Measurements from ENCODE around the gene RIN3. TPM values are rescaled to one million over a fixed set of nuclear protein-coding genes. Genes with fewer than 3 reads are reported as not detected.

The RIN3 gene
- total RNA-seq, 1 donor from 2014 or later: 0.22 TPM

GRCh38 chr14:92484132-92484823 is 29.3 kb upstream of the RIN3 start:
- no peaks in the 10 kb centered on the region for H3F3A ChIP-seq (ENCODE audit: low read depth)
- no peaks in the 10 kb centered on the region for H3K79me2 ChIP-seq (ENCODE audit: low read depth)
- no peaks in the 10 kb centered on the region for H3K4me1 ChIP-seq
- no peak overlapping the region for H3K27ac ChIP-seq
- H3K9me3 ChIP-seq (ENCODE audit: low read depth): no peaks in the 10 kb centered on the region
- Mint-ChIP-seq H3K4me1 (peaks cover 15% of the 10 kb centered on the region), H3K4me3 (no peak overlapping the region), H3K27me3 (ENCODE audit: insufficient read depth, low read depth) (peaks cover 10% of the 10 kb centered on the region), H3K36me3 (no peaks in the 10 kb centered on the region), H3K27ac (no peak overlapping the region), H3K9me3 (peaks cover 6% of the 10 kb centered on the region)
- H2AFZ ChIP-seq (replicated peaks): peak overlapping the region; percentile 42
- H3K4me3 ChIP-seq: no peak overlapping the region
- no peak overlapping the region for H3K4me2 ChIP-seq
- H3K27me3 ChIP-seq: no peaks in the 10 kb centered on the region
- no peaks in the 10 kb centered on the region for H4K20me1 ChIP-seq (ENCODE audit: low read depth)
- DNase-seq (ENCODE audit: low spot score): no peak
- no peaks in the 10 kb centered on the region for H3K36me3 ChIP-seq
- no peak overlapping the region for H3K9ac ChIP-seq
- TF ChIP-seq EZH2 (IDR thresholded peaks at IDR 0.05) (no peak), CTCF (IDR thresholded peaks at IDR 0.05) (no peak), EZH2phosphoT487 (IDR thresholded peaks at IDR 0.05) (no peak)

- Mint-ChIP-seq H3K4me3 (no peak overlapping the region), H3K27ac (peak overlapping the region; percentile 1), H3K4me1 (peaks cover 15% of the 10 kb centered on the region), H3K36me3 (no peaks in the 10 kb centered on the region), H3K27me3 (ENCODE audit: insufficient read depth, low read depth) (peaks cover 7% of the 10 kb centered on the region), H3K9me3 (no peaks in the 10 kb centered on the region)
- no peak for DNase-seq (ENCODE audit: low spot score)
- Histone ChIP-seq H3K4me2 (no peak overlapping the region), H3K9me3 (ENCODE audit: low read depth) (no peaks in the 10 kb centered on the region), H3K9ac (no peak overlapping the region), H2AFZ (replicated peaks) (no peak overlapping the region), H3F3A (ENCODE audit: low read depth) (no peaks in the 10 kb centered on the region), H3K36me3 (no peaks in the 10 kb centered on the region), H3K4me3 (no peak overlapping the region), H3K4me1 (no peaks in the 10 kb centered on the region), H3K79me2 (ENCODE audit: low read depth) (no peaks in the 10 kb centered on the region), H4K20me1 (ENCODE audit: low read depth) (no peaks in the 10 kb centered on the region), H3K27me3 (no peaks in the 10 kb centered on the region), H3K27ac (no peak overlapping the region)
- TF ChIP-seq CTCF (IDR thresholded peaks at IDR 0.05) (no peak), EZH2 (IDR thresholded peaks at IDR 0.05) (no peak), EZH2phosphoT487 (IDR thresholded peaks at IDR 0.05) (no peak)
These were observed 26.7 kb upstream of the RIN3 start for GRCh38 chr14:92486881-92487280.

- Histone ChIP-seq H3F3A (ENCODE audit: low read depth) (no peaks in the 10 kb centered on the region), H3K4me3 (no peak overlapping the region), H3K9me3 (ENCODE audit: low read depth) (no peaks in the 10 kb centered on the region), H3K4me1 (no peaks in the 10 kb centered on the region), H3K27ac (no peak overlapping the region), H3K36me3 (no peaks in the 10 kb centered on the region), H3K4me2 (no peak overlapping the region), H3K27me3 (no peaks in the 10 kb centered on the region), H3K79me2 (ENCODE audit: low read depth) (no peaks in the 10 kb centered on the region), H4K20me1 (ENCODE audit: low read depth) (no peaks in the 10 kb centered on the region), H3K9ac (no peak overlapping the region), H2AFZ (replicated peaks) (no peak overlapping the region)
- Mint-ChIP-seq H3K4me1 (peaks cover 15% of the 10 kb centered on the region), H3K27me3 (ENCODE audit: insufficient read depth, low read depth) (peaks cover 8% of the 10 kb centered on the region), H3K9me3 (no peaks in the 10 kb centered on the region), H3K27ac (peak overlapping the region; percentile 1), H3K4me3 (no peak overlapping the region), H3K36me3 (no peaks in the 10 kb centered on the region)
- TF ChIP-seq EZH2 (IDR thresholded peaks at IDR 0.05) (no peak), CTCF (IDR thresholded peaks at IDR 0.05) (no peak), EZH2phosphoT487 (IDR thresholded peaks at IDR 0.05) (no peak)
- no peak for DNase-seq (ENCODE audit: low spot score)
These were observed 26.0 kb upstream of the RIN3 start for GRCh38 chr14:92487513-92488133.

Data from neural progenitor cell (in vitro differentiated cells).